Osteocyte (in vitro differentiated cells): ENCODE data around the gene ATXN1. TPM values are rescaled to one million over a fixed set of nuclear protein-coding genes. Genes with fewer than 3 reads are reported as not detected.
"Not testable (repeated sequence)": the region's sequence is repeated elsewhere in the genome, so short reads cannot be mapped to it uniquely, and the experiment has no call there.

Source experiments
- DNase-seq: peaks from one replicate; pipeline ENCODE4 v3.0.0; 2021; ENCODE audit warnings: mixed read lengths; ENCODE audit not compliant: unreplicated experiment; ENCODE audit errors: extremely low spot score
- H3K27ac Mint-ChIP-seq: one replicate; pipeline ENCODE4 v1.8.0; 2021; ENCODE audit warnings: mild to moderate bottlenecking, mixed read lengths; ENCODE audit not compliant: unreplicated experiment
- H3K27me3 Mint-ChIP-seq: one replicate; pipeline ENCODE4 v1.8.0; 2021; ENCODE audit warnings: mixed read lengths; ENCODE audit not compliant: unreplicated experiment
- H3K36me3 Mint-ChIP-seq: one replicate; pipeline ENCODE4 v1.8.0; 2021; ENCODE audit warnings: mixed read lengths; ENCODE audit not compliant: unreplicated experiment
- H3K4me1 Mint-ChIP-seq: one replicate; pipeline ENCODE4 v1.8.0; 2021; ENCODE audit warnings: mixed read lengths; ENCODE audit not compliant: unreplicated experiment
- H3K4me3 Mint-ChIP-seq: one replicate; pipeline ENCODE4 v1.8.0; 2021; ENCODE audit warnings: mild to moderate bottlenecking, moderate library complexity, mixed read lengths; ENCODE audit not compliant: unreplicated experiment
- H3K9me3 Mint-ChIP-seq: one replicate; pipeline ENCODE4 v1.8.0; 2021; ENCODE audit warnings: mixed read lengths; ENCODE audit not compliant: unreplicated experiment
- total RNA-seq: library from RNA; stranded (reverse); gene quantifications from 2 replicates; pipeline ENCODE4 v1.2.1, GENCODE V29; 2021
- TF ChIP-seq, protein P1 (sequence below): fragments of 200-600 bp; sonication (generic); IDR thresholded peaks from 2 replicates; pipeline ENCODE4 v1.5.0; 2021; ENCODE audit warnings: antibody characterized with exemption, mild to moderate bottlenecking, moderate library complexity

The ATXN1 gene
- total RNA-seq, 1 donor from 2014 or later = 54.4 TPM

DNA sequence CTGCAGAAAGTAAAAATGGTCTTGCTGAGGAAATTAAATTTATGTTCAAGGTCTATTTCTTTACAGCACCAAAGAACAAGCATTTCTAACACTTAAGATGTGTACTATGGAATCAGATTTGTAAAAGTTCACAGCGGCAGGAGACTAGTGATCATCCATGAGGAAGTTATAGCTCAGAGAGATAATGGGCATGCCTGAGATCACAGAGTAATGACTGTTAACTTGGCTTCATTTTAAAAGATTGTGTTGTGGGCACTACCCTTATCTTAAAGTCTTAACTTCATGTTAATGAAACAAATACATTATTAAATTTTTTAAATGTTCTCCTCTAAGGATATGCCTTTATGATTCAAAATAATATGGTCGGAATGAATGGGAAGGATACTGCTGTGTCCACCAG, 354.3 kb downstream of the ATXN1 start:
- TF ChIP-seq, protein P1, sequence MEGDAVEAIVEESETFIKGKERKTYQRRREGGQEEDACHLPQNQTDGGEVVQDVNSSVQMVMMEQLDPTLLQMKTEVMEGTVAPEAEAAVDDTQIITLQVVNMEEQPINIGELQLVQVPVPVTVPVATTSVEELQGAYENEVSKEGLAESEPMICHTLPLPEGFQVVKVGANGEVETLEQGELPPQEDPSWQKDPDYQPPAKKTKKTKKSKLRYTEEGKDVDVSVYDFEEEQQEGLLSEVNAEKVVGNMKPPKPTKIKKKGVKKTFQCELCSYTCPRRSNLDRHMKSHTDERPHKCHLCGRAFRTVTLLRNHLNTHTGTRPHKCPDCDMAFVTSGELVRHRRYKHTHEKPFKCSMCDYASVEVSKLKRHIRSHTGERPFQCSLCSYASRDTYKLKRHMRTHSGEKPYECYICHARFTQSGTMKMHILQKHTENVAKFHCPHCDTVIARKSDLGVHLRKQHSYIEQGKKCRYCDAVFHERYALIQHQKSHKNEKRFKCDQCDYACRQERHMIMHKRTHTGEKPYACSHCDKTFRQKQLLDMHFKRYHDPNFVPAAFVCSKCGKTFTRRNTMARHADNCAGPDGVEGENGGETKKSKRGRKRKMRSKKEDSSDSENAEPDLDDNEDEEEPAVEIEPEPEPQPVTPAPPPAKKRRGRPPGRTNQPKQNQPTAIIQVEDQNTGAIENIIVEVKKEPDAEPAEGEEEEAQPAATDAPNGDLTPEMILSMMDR = no peak

DNA sequence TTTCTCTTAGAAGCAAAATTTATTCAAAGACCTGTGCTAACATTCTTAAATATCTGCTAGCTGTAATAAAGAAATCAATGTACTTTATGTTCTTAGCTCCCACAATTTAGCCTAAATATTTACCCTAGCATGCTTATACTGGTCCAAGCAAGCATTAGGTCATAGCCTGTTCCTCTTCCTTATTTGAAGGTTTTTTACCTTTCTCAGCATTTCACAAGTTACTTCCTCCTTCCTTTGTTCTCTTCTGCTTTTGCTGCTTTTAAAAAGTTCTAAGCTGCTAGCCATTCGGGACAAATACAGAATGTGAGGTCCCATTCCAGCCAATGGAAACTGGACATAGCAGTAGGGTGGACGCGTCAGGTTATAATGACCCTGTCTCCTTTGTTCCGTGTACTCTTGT, 354.7 kb downstream of the ATXN1 start:
- peaks cover 52% of the 10 kb centered on the region for H3K4me1 Mint-ChIP-seq
- not testable (repeated sequence) for H3K36me3 Mint-ChIP-seq, H3K9me3 Mint-ChIP-seq, H3K27me3 Mint-ChIP-seq, DNase-seq, H3K4me3 Mint-ChIP-seq, H3K27ac Mint-ChIP-seq

More for the DNA sequence above, 354.3 kb downstream of the ATXN1 start:
- Mint-ChIP-seq H3K4me1 (peaks cover 48% of the 10 kb centered on the region), H3K27me3 (no peaks in the 10 kb centered on the region), H3K36me3 (peaks cover 3% of the 10 kb centered on the region), H3K27ac (no peak overlapping the region), H3K9me3 (no peaks in the 10 kb centered on the region), H3K4me3 (no peak overlapping the region)
- no peak for DNase-seq

DNA sequence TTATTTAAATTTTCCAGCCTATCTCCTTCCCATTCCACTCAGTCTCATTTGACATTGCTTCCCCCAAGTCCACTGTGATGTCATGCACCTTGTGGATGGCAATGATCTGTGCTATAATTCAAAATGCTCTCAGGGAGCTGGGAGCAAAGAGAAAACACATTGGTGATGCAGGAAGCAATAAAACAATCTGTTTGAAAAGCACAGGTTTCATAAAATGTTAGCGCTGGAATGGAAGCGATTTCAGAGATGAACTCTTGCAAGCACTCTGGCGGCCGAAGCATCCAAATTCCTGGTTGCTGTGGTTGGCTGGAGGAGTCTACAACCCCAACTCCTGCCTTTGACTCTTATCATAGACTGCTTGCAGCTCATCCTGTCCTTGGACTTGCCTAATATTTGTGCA, 355.9 kb downstream of the ATXN1 start:
- Mint-ChIP-seq H3K27me3 (no peaks in the 10 kb centered on the region), H3K4me3 (no peak overlapping the region), H3K4me1 (peaks cover 62% of the 10 kb centered on the region), H3K9me3 (no peaks in the 10 kb centered on the region), H3K36me3 (peaks cover 3% of the 10 kb centered on the region), H3K27ac (no peak overlapping the region)
- TF ChIP-seq, protein P1 = no peak
- DNase-seq = no peak

DNA sequence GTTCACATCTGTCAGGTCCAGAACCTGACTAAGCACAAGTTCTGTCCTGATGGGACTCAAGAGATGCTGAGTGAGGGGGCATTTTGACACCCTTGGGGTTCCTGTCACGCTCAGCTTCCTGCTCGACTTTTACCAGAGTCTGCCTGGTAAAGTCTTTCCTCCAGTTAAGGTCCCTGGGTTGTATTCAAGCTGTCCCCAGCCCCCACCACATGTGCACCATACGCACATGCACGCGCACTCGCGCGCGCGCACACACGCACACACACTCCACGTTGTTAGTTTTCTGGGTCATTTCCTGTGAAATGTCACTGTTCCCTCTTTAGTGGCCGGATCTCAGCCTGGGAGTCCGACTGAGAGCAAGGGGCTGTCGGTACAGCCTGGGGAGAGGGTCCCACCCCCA, 356.8 kb downstream of the ATXN1 start:
- H3K4me1 Mint-ChIP-seq = peaks cover 67% of the 10 kb centered on the region
- H3K36me3 Mint-ChIP-seq = peaks cover 3% of the 10 kb centered on the region
- TF ChIP-seq, protein P1 = no peak
- no peak for DNase-seq
- no peak overlapping the region for H3K4me3 Mint-ChIP-seq
- H3K27me3 Mint-ChIP-seq = no peaks in the 10 kb centered on the region
- peak overlapping the region; percentile 96 for H3K27ac Mint-ChIP-seq
- no peaks in the 10 kb centered on the region for H3K9me3 Mint-ChIP-seq

DNA sequence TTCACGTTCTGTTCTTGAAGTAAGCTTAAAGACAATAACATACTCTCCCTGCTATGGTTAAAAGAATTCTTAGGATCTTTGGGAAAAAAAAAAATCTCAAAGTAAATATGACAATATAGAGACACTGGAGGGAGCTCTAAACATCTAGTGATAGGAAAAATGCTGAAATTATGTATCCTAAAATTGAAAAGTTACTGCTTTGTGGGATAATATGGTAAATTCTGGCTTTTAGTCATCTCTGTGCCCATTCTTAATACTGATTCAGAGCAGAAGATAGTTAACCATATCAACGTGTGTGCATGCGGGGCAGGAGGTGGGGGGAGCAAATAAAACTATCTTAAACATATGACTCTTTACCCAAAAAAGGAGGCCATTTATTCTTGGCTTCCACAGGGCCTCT, 357.4 kb downstream of the ATXN1 start:
- no peak for DNase-seq
- peak overlapping the region; percentile 96 for H3K27ac Mint-ChIP-seq
- H3K4me1 Mint-ChIP-seq = peaks cover 74% of the 10 kb centered on the region
- H3K27me3 Mint-ChIP-seq = no peaks in the 10 kb centered on the region
- H3K36me3 Mint-ChIP-seq = peaks cover 3% of the 10 kb centered on the region
- TF ChIP-seq, protein P1 = peak; percentile 57
- peak overlapping the region; percentile 5 for H3K4me3 Mint-ChIP-seq
- no peaks in the 10 kb centered on the region for H3K9me3 Mint-ChIP-seq

DNA sequence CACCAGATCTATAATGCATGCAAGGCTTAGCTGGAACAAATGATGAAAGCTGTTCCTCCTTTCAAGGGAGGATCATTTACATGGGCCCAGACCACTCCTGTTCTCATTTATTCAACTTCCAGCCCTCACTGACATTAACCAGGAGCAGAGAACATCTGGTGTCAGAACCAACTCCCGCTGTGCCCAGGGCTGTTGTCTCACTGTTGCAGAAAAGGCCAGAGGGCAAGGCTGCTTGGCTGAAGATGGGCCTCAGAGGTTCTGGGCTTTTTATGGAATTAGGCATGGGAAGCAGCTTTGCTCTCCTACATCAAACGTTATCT, 358.7 kb downstream of the ATXN1 start:
- TF ChIP-seq, protein P1 = no peak
- H3K4me3 Mint-ChIP-seq = peak overlapping the region; percentile 36
- peaks cover 87% of the 10 kb centered on the region for H3K4me1 Mint-ChIP-seq
- DNase-seq = no peak
- no peaks in the 10 kb centered on the region for H3K36me3 Mint-ChIP-seq
- peak overlapping the region; percentile 96 for H3K27ac Mint-ChIP-seq
- no peaks in the 10 kb centered on the region for H3K27me3 Mint-ChIP-seq
- H3K9me3 Mint-ChIP-seq = no peaks in the 10 kb centered on the region
